ENCODE data around the gene CCDC57. TPM values are rescaled to one million over a fixed set of nuclear protein-coding genes. Genes with fewer than 3 reads are reported as not detected.

Gene CCDC57
- total RNA-seq, 1 experiment from 2014 or later, result 36.6 TPM

- Histone ChIP-seq H2AFZ (ENCODE audit: low read length) (no peak overlapping the region), H3K4me3 (ENCODE audit: low read length) (no peak overlapping the region), H4K20me1 (ENCODE audit: low read length) (no peaks in the 10 kb centered on the region), H3K27ac (ENCODE audit: low read length) (no peak overlapping the region), H3K36me3 (ENCODE audit: low read depth, low read length) (peaks cover 1% of the 10 kb centered on the region; the same call in 1 of the 2 replicates), H3F3A (ENCODE audit: low read length, unreplicated experiment) (no peaks in the 10 kb centered on the region), H3K9me2 (replicated peaks; ENCODE audit: low read length) (no peaks in the 10 kb centered on the region), H3K4me1 (ENCODE audit: insufficient read depth, low read length) (peaks cover 9% of the 10 kb centered on the region), H3K27me3 (ENCODE audit: low read length) (no peaks in the 10 kb centered on the region), H3K79me2 (ENCODE audit: low read length) (peaks cover 9% of the 10 kb centered on the region; the same call in 1 of the 2 replicates), H3K9me3 (ENCODE audit: low read length) (no peaks in the 10 kb centered on the region), H3K9ac (ENCODE audit: low read length) (no peak overlapping the region), H3K4me2 (ENCODE audit: low read length) (no peak overlapping the region)
- intact Hi-C loops (cut with micrococcal nuclease), result no loop called here
- DNase-seq, result no peak
- POLR2A ChIA-PET (ENCODE audit: unreplicated experiment), result no interaction called here
- TF ChIP-seq EZH2phosphoT487 (IDR thresholded peaks at IDR 0.05; ENCODE audit: borderline replicate concordance, low read length) (no peak), CTCF (conservative IDR thresholded peaks at IDR 0.05; ENCODE audit: low read depth, low read length) (no peak), EZH2 (IDR thresholded peaks at IDR 0.05; ENCODE audit: low read length, unreplicated experiment) (no peak)
- ATAC-seq, result no peak
- CTCF ChIA-PET, result no interaction called here
- BruUV-seq (replicated peaks), result no TSS peak
These were observed 12.5 kb downstream of the CCDC57 start for GRCh38 chr17:82200135-82200534.

- Histone ChIP-seq H3K9me3 (ENCODE audit: low read length) (no peaks in the 10 kb centered on the region), H3K9ac (ENCODE audit: low read length) (no peak overlapping the region), H4K20me1 (ENCODE audit: low read length) (no peaks in the 10 kb centered on the region), H3K27me3 (ENCODE audit: low read length) (no peaks in the 10 kb centered on the region), H3K27ac (ENCODE audit: low read length) (no peak overlapping the region), H3F3A (ENCODE audit: low read length, unreplicated experiment) (no peaks in the 10 kb centered on the region), H3K4me3 (ENCODE audit: low read length) (no peak overlapping the region), H3K4me2 (ENCODE audit: low read length) (no peak overlapping the region), H3K9me2 (replicated peaks; ENCODE audit: low read length) (no peaks in the 10 kb centered on the region), H3K4me1 (ENCODE audit: insufficient read depth, low read length) (peaks cover 3% of the 10 kb centered on the region; the same call in 1 of the 2 replicates), H2AFZ (ENCODE audit: low read length) (no peak overlapping the region), H3K79me2 (ENCODE audit: low read length) (peaks cover 9% of the 10 kb centered on the region; the same call in 1 of the 2 replicates), H3K36me3 (ENCODE audit: low read depth, low read length) (peaks cover 6% of the 10 kb centered on the region; the same call in 1 of the 2 replicates)
- ATAC-seq (no peak), DNase-seq (no peak)
- ChIA-PET CTCF (no interaction called here), POLR2A (ENCODE audit: unreplicated experiment) (no interaction called here)
- BruUV-seq (replicated peaks), result no TSS peak
- intact Hi-C loops (cut with micrococcal nuclease), result no loop called here
- TF ChIP-seq CTCF (conservative IDR thresholded peaks at IDR 0.05; ENCODE audit: low read depth, low read length), result no peak
- no peak for TF ChIP-seq EZH2phosphoT487 (IDR thresholded peaks at IDR 0.05; ENCODE audit: borderline replicate concordance, low read length)
- TF ChIP-seq EZH2 (IDR thresholded peaks at IDR 0.05; ENCODE audit: low read length, unreplicated experiment), result no peak
These were observed 13.1 kb downstream of the CCDC57 start for GRCh38 chr17:82199496-82199895.

GRCh38 chr17:82198092-82198491 lies 14.6 kb downstream of the CCDC57 start:
- CTCF ChIA-PET, result no interaction called here
- no peak for DNase-seq
- H4K20me1 ChIP-seq (ENCODE audit: low read length), result no peaks in the 10 kb centered on the region
- no peak overlapping the region for H3K4me3 ChIP-seq (ENCODE audit: low read length)
- TF ChIP-seq EZH2phosphoT487 (IDR thresholded peaks at IDR 0.05; ENCODE audit: borderline replicate concordance, low read length) (no peak), CTCF (conservative IDR thresholded peaks at IDR 0.05; ENCODE audit: low read depth, low read length) (no peak), EZH2 (IDR thresholded peaks at IDR 0.05; ENCODE audit: low read length, unreplicated experiment) (no peak)
- H3K79me2 ChIP-seq (ENCODE audit: low read length), result no peaks in the 10 kb centered on the region
- H3K4me2 ChIP-seq (ENCODE audit: low read length), result no peak overlapping the region
- H3K4me1 ChIP-seq (ENCODE audit: insufficient read depth, low read length), result no peaks in the 10 kb centered on the region
- no peaks in the 10 kb centered on the region for H3F3A ChIP-seq (ENCODE audit: low read length, unreplicated experiment)
- H3K9ac ChIP-seq (ENCODE audit: low read length), result no peak overlapping the region
- ATAC-seq, result no peak
- intact Hi-C loops (cut with micrococcal nuclease), result no loop called here
- H2AFZ ChIP-seq (ENCODE audit: low read length), result no peak overlapping the region
- peaks cover 11% of the 10 kb centered on the region; the same call in 1 of the 2 replicates for H3K36me3 ChIP-seq (ENCODE audit: low read depth, low read length)
- BruUV-seq (replicated peaks), result no TSS peak
- H3K9me3 ChIP-seq (ENCODE audit: low read length), result no peaks in the 10 kb centered on the region
- no peaks in the 10 kb centered on the region for H3K27me3 ChIP-seq (ENCODE audit: low read length)
- no peaks in the 10 kb centered on the region for H3K9me2 ChIP-seq (replicated peaks; ENCODE audit: low read length)
- H3K27ac ChIP-seq (ENCODE audit: low read length), result no peak overlapping the region
- POLR2A ChIA-PET (ENCODE audit: unreplicated experiment), result no interaction called here
